HuH-7 (cell line): Measurements from ENCODE around the gene KLK14.

Source experiments
- DNase-seq: peaks from one replicate; pipeline ENCODE4 v3.0.0; 2011; ENCODE audit warnings: low spot score

Gene KLK14

GRCh38 chr19:51108066-51108804 lies 25.5 kb upstream of the KLK14 start, which contains the start of gene CTU1:
Gene CTU1, minus strand, starts transcription at chr19:51108409. Its CDS starts 3,840 bp downstream, at chr19:51104569.
- peak; percentile 96 for DNase-seq

GRCh38 chr19:51107406-51108065 lies 24.8 kb upstream of the KLK14 start:
- DNase-seq = peak; percentile 36

GRCh38 chr19:51103926-51104341 lies 21.2 kb upstream of the KLK14 start:
- no peak for DNase-seq

- no peak for DNase-seq
These were observed 20.3 kb upstream of the KLK14 start for GRCh38 chr19:51102991-51103390.

- no peak for DNase-seq
These were observed 18.6 kb upstream of the KLK14 start for GRCh38 chr19:51101171-51101865.

- DNase-seq = no peak
These were observed 17.9 kb upstream of the KLK14 start for GRCh38 chr19:51100601-51101000.

- DNase-seq = no peak
These were observed 16.3 kb upstream of the KLK14 start for GRCh38 chr19:51099047-51099382.

- DNase-seq = no peak
These were observed 15.8 kb upstream of the KLK14 start for GRCh38 chr19:51098365-51099046.

GRCh38 chr19:51097796-51098195 lies 15.1 kb upstream of the KLK14 start:
- no peak for DNase-seq

GRCh38 chr19:51097166-51097738 lies 14.6 kb upstream of the KLK14 start:
- peak; percentile 84 for DNase-seq

GRCh38 chr19:51096473-51097165 lies 13.9 kb upstream of the KLK14 start:
- peak; percentile 37 for DNase-seq

GRCh38 chr19:51094696-51095279 lies 12.1 kb upstream of the KLK14 start:
- peak; percentile 84 for DNase-seq

- DNase-seq = no peak
These were observed 11.0 kb upstream of the KLK14 start for GRCh38 chr19:51093510-51094345.

GRCh38 chr19:51093101-51093500 lies 10.4 kb upstream of the KLK14 start:
- DNase-seq = no peak

- no peak for DNase-seq
These were observed 9.5 kb upstream of the KLK14 start for GRCh38 chr19:51091895-51092873.

GRCh38 chr19:51091126-51091525 lies 8.4 kb upstream of the KLK14 start:
- DNase-seq = no peak

- no peak for DNase-seq
These were observed 7.8 kb upstream of the KLK14 start for GRCh38 chr19:51090471-51090870.

GRCh38 chr19:51089786-51090185 lies 7.1 kb upstream of the KLK14 start:
- no peak for DNase-seq
